Osteocyte (in vitro differentiated cells): Measurements from ENCODE around the gene PPP1R12A. TPM values are rescaled to one million over a fixed set of nuclear protein-coding genes. Genes with fewer than 3 reads are reported as not detected.

Experiments used
- DNase-seq: peaks from one replicate; pipeline ENCODE4 v3.0.0; 2021; ENCODE audit warnings: mixed read lengths; ENCODE audit not compliant: unreplicated experiment; ENCODE audit errors: extremely low spot score
- H3K27ac Mint-ChIP-seq: one replicate; pipeline ENCODE4 v1.8.0; 2021; ENCODE audit warnings: mild to moderate bottlenecking, mixed read lengths; ENCODE audit not compliant: unreplicated experiment
- H3K27me3 Mint-ChIP-seq: one replicate; pipeline ENCODE4 v1.8.0; 2021; ENCODE audit warnings: mixed read lengths; ENCODE audit not compliant: unreplicated experiment
- H3K36me3 Mint-ChIP-seq: one replicate; pipeline ENCODE4 v1.8.0; 2021; ENCODE audit warnings: mixed read lengths; ENCODE audit not compliant: unreplicated experiment
- H3K4me1 Mint-ChIP-seq: one replicate; pipeline ENCODE4 v1.8.0; 2021; ENCODE audit warnings: mixed read lengths; ENCODE audit not compliant: unreplicated experiment
- H3K4me3 Mint-ChIP-seq: one replicate; pipeline ENCODE4 v1.8.0; 2021; ENCODE audit warnings: mild to moderate bottlenecking, moderate library complexity, mixed read lengths; ENCODE audit not compliant: unreplicated experiment
- H3K9me3 Mint-ChIP-seq: one replicate; pipeline ENCODE4 v1.8.0; 2021; ENCODE audit warnings: mixed read lengths; ENCODE audit not compliant: unreplicated experiment
- total RNA-seq: library from RNA; stranded (reverse); gene quantifications from 2 replicates; pipeline ENCODE4 v1.2.1, GENCODE V29; 2021
- TF ChIP-seq, protein P1 (sequence below): fragments of 200-600 bp; sonication (generic); IDR thresholded peaks from 2 replicates; pipeline ENCODE4 v1.5.0; 2021; ENCODE audit warnings: antibody characterized with exemption, mild to moderate bottlenecking, moderate library complexity

Gene PPP1R12A
- total RNA-seq, 1 donor from 2014 or later, result 116 TPM

DNA sequence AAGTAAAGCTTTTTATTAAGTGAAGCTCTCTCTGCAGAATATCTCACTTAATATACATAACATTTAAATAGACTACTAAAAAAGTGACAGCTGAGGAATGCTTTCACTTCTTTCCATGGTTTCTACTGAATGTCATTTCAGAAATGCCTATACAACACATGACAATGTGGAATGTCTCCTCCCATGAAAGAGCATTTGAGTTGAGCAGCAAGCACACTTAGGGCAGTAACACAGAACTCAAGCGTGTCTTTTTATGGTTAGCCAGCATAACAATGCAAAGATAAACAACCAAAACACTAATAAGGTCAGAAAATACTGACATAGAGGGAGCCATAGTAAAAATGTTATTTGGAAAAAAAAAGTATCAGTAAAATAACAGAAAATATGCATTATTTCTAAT lies 9.4 kb downstream of the PPP1R12A start:
- Mint-ChIP-seq H3K9me3 (peaks cover 5% of the 10 kb centered on the region), H3K27me3 (no peaks in the 10 kb centered on the region), H3K27ac (peak overlapping the region; percentile 78), H3K36me3 (peaks cover 7% of the 10 kb centered on the region), H3K4me3 (no peak overlapping the region), H3K4me1 (peaks cover 64% of the 10 kb centered on the region)
- DNase-seq, result no peak
- TF ChIP-seq, protein P1, sequence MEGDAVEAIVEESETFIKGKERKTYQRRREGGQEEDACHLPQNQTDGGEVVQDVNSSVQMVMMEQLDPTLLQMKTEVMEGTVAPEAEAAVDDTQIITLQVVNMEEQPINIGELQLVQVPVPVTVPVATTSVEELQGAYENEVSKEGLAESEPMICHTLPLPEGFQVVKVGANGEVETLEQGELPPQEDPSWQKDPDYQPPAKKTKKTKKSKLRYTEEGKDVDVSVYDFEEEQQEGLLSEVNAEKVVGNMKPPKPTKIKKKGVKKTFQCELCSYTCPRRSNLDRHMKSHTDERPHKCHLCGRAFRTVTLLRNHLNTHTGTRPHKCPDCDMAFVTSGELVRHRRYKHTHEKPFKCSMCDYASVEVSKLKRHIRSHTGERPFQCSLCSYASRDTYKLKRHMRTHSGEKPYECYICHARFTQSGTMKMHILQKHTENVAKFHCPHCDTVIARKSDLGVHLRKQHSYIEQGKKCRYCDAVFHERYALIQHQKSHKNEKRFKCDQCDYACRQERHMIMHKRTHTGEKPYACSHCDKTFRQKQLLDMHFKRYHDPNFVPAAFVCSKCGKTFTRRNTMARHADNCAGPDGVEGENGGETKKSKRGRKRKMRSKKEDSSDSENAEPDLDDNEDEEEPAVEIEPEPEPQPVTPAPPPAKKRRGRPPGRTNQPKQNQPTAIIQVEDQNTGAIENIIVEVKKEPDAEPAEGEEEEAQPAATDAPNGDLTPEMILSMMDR, result no peak

DNA sequence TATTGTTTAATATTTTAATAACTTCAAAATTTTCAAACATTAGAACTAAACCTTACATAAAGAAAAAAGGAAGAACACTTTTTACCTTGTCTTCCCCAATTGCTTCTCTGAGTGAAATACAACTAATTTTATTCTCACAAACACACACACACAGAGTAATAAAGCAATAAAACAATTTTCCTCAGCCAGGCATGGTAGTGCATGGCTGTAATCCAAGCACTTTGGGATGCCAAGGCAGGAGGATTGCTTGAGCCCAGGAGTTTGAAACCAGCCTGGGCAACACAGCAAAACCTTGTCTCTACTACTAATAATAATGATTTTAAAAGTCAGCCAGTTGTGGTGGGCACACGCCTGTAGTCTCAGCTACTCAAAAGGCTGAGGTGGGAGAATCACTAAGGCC lies 13.1 kb downstream of the PPP1R12A start:
- Mint-ChIP-seq H3K4me3 (no peak overlapping the region), H3K27ac (no peak overlapping the region), H3K36me3 (no peaks in the 10 kb centered on the region), H3K4me1 (peaks cover 54% of the 10 kb centered on the region), H3K27me3 (no peaks in the 10 kb centered on the region), H3K9me3 (no peaks in the 10 kb centered on the region)
- TF ChIP-seq, protein P1, result no peak
- no peak for DNase-seq

GRCh38 chr12:79920421-79921238 lies 14.3 kb downstream of the PPP1R12A start:
- no peak overlapping the region for H3K4me3 Mint-ChIP-seq
- H3K27me3 Mint-ChIP-seq, result no peaks in the 10 kb centered on the region
- DNase-seq, result no peak
- H3K9me3 Mint-ChIP-seq, result no peaks in the 10 kb centered on the region
- peaks cover 62% of the 10 kb centered on the region for H3K4me1 Mint-ChIP-seq
- no peak overlapping the region for H3K27ac Mint-ChIP-seq
- TF ChIP-seq, protein P1, result no peak
- no peaks in the 10 kb centered on the region for H3K36me3 Mint-ChIP-seq

DNA sequence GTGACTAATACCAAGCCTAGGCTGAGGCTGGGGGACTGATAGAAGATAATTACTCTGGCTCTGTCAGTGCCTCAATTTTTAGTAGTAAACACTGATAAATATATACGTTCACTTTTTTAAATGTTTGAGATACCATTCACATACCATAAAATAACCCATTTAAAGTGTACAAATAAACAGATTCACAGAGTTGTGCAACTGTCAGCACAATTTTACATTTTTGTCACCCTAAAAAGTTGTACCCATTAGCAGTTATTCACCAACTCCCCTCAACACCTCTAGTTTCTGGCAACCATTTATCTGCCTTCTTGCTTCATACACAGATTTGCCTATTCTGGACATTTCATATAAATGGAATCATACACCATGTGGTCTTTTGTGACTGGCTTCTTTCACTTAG lies 15.1 kb downstream of the PPP1R12A start:
- Mint-ChIP-seq H3K27ac (no peak overlapping the region), H3K9me3 (no peaks in the 10 kb centered on the region), H3K36me3 (no peaks in the 10 kb centered on the region), H3K4me3 (no peak overlapping the region), H3K27me3 (no peaks in the 10 kb centered on the region), H3K4me1 (peaks cover 62% of the 10 kb centered on the region)
- no peak for DNase-seq
- TF ChIP-seq, protein P1, result no peak

- Mint-ChIP-seq H3K27me3 (no peaks in the 10 kb centered on the region), H3K4me1 (peaks cover 71% of the 10 kb centered on the region), H3K9me3 (no peaks in the 10 kb centered on the region), H3K4me3 (peak overlapping the region; percentile 27), H3K27ac (peak overlapping the region; percentile 90), H3K36me3 (peaks cover 3% of the 10 kb centered on the region)
- DNase-seq, result no peak
- TF ChIP-seq, protein P1, result no peak
Measured at GRCh38 chr12:79916826-79917225, 18.1 kb downstream of the PPP1R12A start.
